IMR-90 (cell line): Measurements from ENCODE around the gene ZDHHC14. TPM values are rescaled to one million over a fixed set of nuclear protein-coding genes. Genes with fewer than 3 reads are reported as not detected.

ENCODE experiments used
- ATAC-seq: fragments of 200-7000 bp; cut with Tn5 transposase; 2 replicates; pipeline ENCODE4 v1.9.1; 2020; ENCODE audit warnings: low read depth, mild to moderate bottlenecking, moderate library complexity
- BruUV-seq: library from RNA; stranded (reverse); fragments of 400-500 nt; replicated peaks from 2 replicates; lab custom pipeline; 2021; lab: Mats Ljungman, UMichigan
- CTCF ChIA-PET: fragments of 300-600 bp; formaldehyde crosslinking; extraction: SDS; loops from one replicate; lab custom pipeline; 2021; ENCODE audit warnings: antibody characterized with exemption; lab: Yijun Ruan, JAX
- POLR2A ChIA-PET: fragments of 300-600 bp; sonication (Branson Sonifier 250); formaldehyde crosslinking; loops from one replicate; lab custom pipeline; 2022; ENCODE audit warnings: antibody characterized with exemption; ENCODE audit not compliant: unreplicated experiment; lab: Charles Lee
- DNase-seq: peaks from one replicate; pipeline ENCODE4 v3.0.0; 2013
- H2AFZ ChIP-seq: replicated peaks from 2 replicates; pipeline ENCODE3; 2013; ENCODE audit warnings: low read length, mild to moderate bottlenecking; ENCODE audit not compliant: poor library complexity
- H2AK5ac ChIP-seq: 2 replicates; pipeline ENCODE4 v1.6.1; 2013; ENCODE audit warnings: low read depth, low read length, inconsistent platforms
- H2AK9ac ChIP-seq: replicated peaks from 2 replicates; pipeline ENCODE3; 2013; ENCODE audit warnings: mild to moderate bottlenecking, low read depth, low read length, moderate library complexity; ENCODE audit not compliant: poor library complexity
- H2BK120ac ChIP-seq: 2 replicates; pipeline ENCODE4 v1.6.1; 2013; ENCODE audit warnings: low read depth, low read length, inconsistent platforms
- H2BK15ac ChIP-seq: 3 replicates; pipeline ENCODE4 v1.6.1; 2013; ENCODE audit warnings: low read depth, low read length, inconsistent platforms
- H2BK20ac ChIP-seq: 2 replicates; pipeline ENCODE4 v1.6.1; 2013; ENCODE audit warnings: low read depth, mild to moderate bottlenecking, inconsistent platforms, low read length, moderate library complexity
- H2BK5ac ChIP-seq: 2 replicates; pipeline ENCODE4 v1.6.1; 2013; ENCODE audit warnings: mild to moderate bottlenecking, low read depth, low read length, inconsistent platforms; ENCODE audit not compliant: poor library complexity, severe bottlenecking
- H3K14ac ChIP-seq: replicated peaks from 2 replicates; pipeline ENCODE4 v1.6.1; 2013; ENCODE audit warnings: low read depth, low read length, inconsistent platforms
- H3K18ac ChIP-seq: 2 replicates; pipeline ENCODE4 v1.6.1; 2013; ENCODE audit warnings: low read depth, low read length, control low read depth
- H3K23ac ChIP-seq: 2 replicates; pipeline ENCODE4 v1.6.1; 2013; ENCODE audit warnings: low read depth, low read length, inconsistent platforms
- H3K27ac ChIP-seq: 2 replicates; pipeline ENCODE4 v1.5.1; 2013; ENCODE audit warnings: mild to moderate bottlenecking, control low read depth, low read length; ENCODE audit not compliant: insufficient read depth
- H3K27me3 ChIP-seq: 2 replicates; pipeline ENCODE4 v1.6.1; 2013; ENCODE audit warnings: low read length; ENCODE audit not compliant: control insufficient read depth, insufficient read depth
- H3K36me3 ChIP-seq: 2 replicates; pipeline ENCODE4 v1.6.1; 2013; ENCODE audit warnings: low read length, mixed read lengths; ENCODE audit not compliant: control insufficient read depth, insufficient read depth
- H3K4ac ChIP-seq: 2 replicates; pipeline ENCODE4 v1.6.1; 2013; ENCODE audit warnings: low read depth, low read length, inconsistent platforms
- H3K4me1 ChIP-seq: 2 replicates; pipeline ENCODE4 v1.6.1; 2013; ENCODE audit warnings: low read length, mixed read lengths; ENCODE audit not compliant: control insufficient read depth, insufficient read depth
- H3K4me2 ChIP-seq: 2 replicates; pipeline ENCODE4 v1.6.1; 2013; ENCODE audit warnings: low read depth, mild to moderate bottlenecking, control low read depth, low read length, moderate library complexity
- H3K4me3 ChIP-seq: 2 replicates; pipeline ENCODE4 v1.5.1; 2013; ENCODE audit warnings: low read depth, mild to moderate bottlenecking, control low read depth, low read length, moderate library complexity; ENCODE audit not compliant: insufficient read depth
- H3K56ac ChIP-seq: 2 replicates; pipeline ENCODE4 v1.6.1; 2013; ENCODE audit warnings: low read length, inconsistent platforms; ENCODE audit not compliant: insufficient read depth; ENCODE audit errors: extremely low read depth
- H3K79me1 ChIP-seq, 2 experiments: 2 replicates each; pipeline ENCODE4 v1.6.1; 2013; ENCODE audit warnings: low read length in 2 of 2, inconsistent platforms in 1 of 2, low read depth in 1 of 2
- H3K9ac ChIP-seq: 2 replicates; pipeline ENCODE4 v1.6.1; 2013; ENCODE audit warnings: low read depth, low read length, control low read depth
- H3K9me1 ChIP-seq: 2 replicates; pipeline ENCODE4 v1.6.1; 2013; ENCODE audit warnings: low read length, inconsistent platforms; ENCODE audit not compliant: insufficient read depth
- H3K9me3 ChIP-seq: 2 replicates; pipeline ENCODE4 v1.6.1; 2013; ENCODE audit warnings: low read length; ENCODE audit not compliant: control insufficient read depth, insufficient read depth
- H4K20me1 ChIP-seq: 2 replicates; pipeline ENCODE4 v1.6.1; 2013; ENCODE audit warnings: low read length, inconsistent platforms; ENCODE audit not compliant: insufficient read depth
- H4K5ac ChIP-seq: 2 replicates; pipeline ENCODE4 v1.6.1; 2013; ENCODE audit warnings: mild to moderate bottlenecking, low read depth, low read length, control low read depth
- H4K8ac ChIP-seq, 2 experiments: 2 replicates each; pipeline ENCODE4 v1.6.1; 2013; ENCODE audit warnings: low read depth in 2 of 2, low read length in 2 of 2, control low read depth in 1 of 2, inconsistent platforms in 1 of 2
- H4K91ac ChIP-seq: 2 replicates; pipeline ENCODE4 v1.6.1; 2013; ENCODE audit warnings: low read depth, low read length, inconsistent platforms; ENCODE audit not compliant: insufficient read depth
- BHLHE40 ChIP-seq: fragments of 150-350 bp; IDR thresholded peaks from 2 replicates; pipeline ENCODE4 v1.6.1; 2016; ENCODE audit warnings: mild to moderate bottlenecking, low read depth, low read length
- CEBPB ChIP-seq: IDR thresholded peaks from 2 replicates; pipeline ENCODE4 v1.6.1; 2012; ENCODE audit warnings: low read depth, low read length, improper control_type of control experiment
- CHD1 ChIP-seq: IDR thresholded peaks from 2 replicates; pipeline ENCODE4 v1.6.1; 2012; ENCODE audit warnings: low read depth, low read length, improper control_type of control experiment
- CTCF ChIP-seq: conservative IDR thresholded peaks from 2 replicates; pipeline ENCODE4 v1.5.1; 2012; ENCODE audit warnings: mild to moderate bottlenecking, low read depth, low read length, improper control_type of control experiment
- FOS ChIP-seq: fragments of 150-350 bp; IDR thresholded peaks from 2 replicates; pipeline ENCODE4 v1.6.1; 2016; ENCODE audit warnings: low read depth, low read length
- MAFK ChIP-seq: IDR thresholded peaks from 2 replicates; pipeline ENCODE4 v1.6.1; 2012; ENCODE audit warnings: low read depth, low read length, improper control_type of control experiment
- MAZ ChIP-seq: IDR thresholded peaks from 2 replicates; pipeline ENCODE4 v1.6.1; 2012; ENCODE audit warnings: low read depth, mild to moderate bottlenecking, low read length, improper control_type of control experiment, moderate library complexity, borderline replicate concordance
- MXI1 ChIP-seq: IDR thresholded peaks from 2 replicates; pipeline ENCODE4 v1.6.1; 2012; ENCODE audit warnings: low read depth, mild to moderate bottlenecking, low read length, moderate library complexity, borderline replicate concordance
- NFE2L2 ChIP-seq: fragments of 150-350 bp; IDR thresholded peaks from 2 replicates; pipeline ENCODE4 v1.6.1; 2016; ENCODE audit warnings: low read depth, mild to moderate bottlenecking, low read length
- POLR2A ChIP-seq: IDR thresholded peaks from 2 replicates; pipeline ENCODE4 v1.6.1; 2012; ENCODE audit warnings: mild to moderate bottlenecking, low read depth, low read length
- RAD21 ChIP-seq: IDR thresholded peaks from 2 replicates; pipeline ENCODE4 v1.6.1; 2012; ENCODE audit warnings: low read length, improper control_type of control experiment
- RCOR1 ChIP-seq: IDR thresholded peaks from 2 replicates; pipeline ENCODE4 v1.6.1; 2012; ENCODE audit warnings: mild to moderate bottlenecking, low read length, improper control_type of control experiment; ENCODE audit not compliant: insufficient replicate concordance
- RFX5 ChIP-seq: IDR thresholded peaks from 2 replicates; pipeline ENCODE4 v1.8.0; 2012; ENCODE audit warnings: low read depth, mild to moderate bottlenecking, low read length, moderate library complexity
- SMC3 ChIP-seq: fragments of 150-350 bp; IDR thresholded peaks from 2 replicates; pipeline ENCODE4 v1.6.1; 2016; ENCODE audit warnings: low read depth, mild to moderate bottlenecking, antibody characterized with exemption, low read length, moderate library complexity
- USF2 ChIP-seq: fragments of 150-350 bp; IDR thresholded peaks from 2 replicates; pipeline ENCODE4 v1.6.1; 2017; ENCODE audit warnings: mild to moderate bottlenecking, antibody characterized with exemption, low read length, low read depth
- WGBS, 2 experiments: methylation state at CpG; one replicate each; pipeline versions ENCODE4 v1.1.5 to v1.1.7; 2013; ENCODE audit warnings: missing lambda C conversion rate in 2 of 2; ENCODE audit not compliant: insufficient read length in 1 of 2; ENCODE audit errors: extremely low coverage in 2 of 2; 5-methylcytosine and 5-hydroxymethylcytosine counted together
- dilution Hi-C: fragments of 300-500 bp; cut with HindIII; formaldehyde crosslinking; loops from one replicate; pipeline ENCODE4 v1.14.3; 2018; ENCODE audit warnings: low sequenced_read_pairs; ENCODE audit not compliant: unreplicated experiment
- in situ Hi-C: fragments of 300-500 bp; cut with MboI; formaldehyde crosslinking; loops from 3 replicates; pipeline ENCODE4 v1.14.3; 2019; ENCODE audit warnings: low sequenced_read_pairs, inconsistent platforms, mixed read lengths
- intact Hi-C: fragments of 100-400 bp; cut with micrococcal nuclease; formaldehyde crosslinking; loops from 2 replicates; pipeline ENCODE4 v1.10.0; 2022
- polyA plus RNA-seq, 3 experiments: library from polyadenylated mRNA; depleted of rRNA; stranded (reverse); fragments of >200 nt; gene quantifications; 2 replicates each; pipeline ENCODE4 v1.2.3, GENCODE V29; 2012; ENCODE audit warnings: low replicate concordance in 1 of 3
- total RNA-seq: library from RNA; depleted of rRNA; stranded (reverse); fragments of >200 nt; gene quantifications from 2 replicates; pipeline ENCODE4 v1.2.3, GENCODE V29; 2012
- TF ChIP-seq, protein P1 (sequence below): fragments of 150-350 bp; IDR thresholded peaks from 2 replicates; pipeline ENCODE4 v1.6.1; 2016; ENCODE audit warnings: low read depth, mild to moderate bottlenecking, low read length, moderate library complexity, borderline replicate concordance

The ZDHHC14 gene
- total and polyA plus RNA-seq, 2 of the 4 experiments (the other 2 are of a cell fraction) = 0.90 to 2.0 TPM

DNA sequence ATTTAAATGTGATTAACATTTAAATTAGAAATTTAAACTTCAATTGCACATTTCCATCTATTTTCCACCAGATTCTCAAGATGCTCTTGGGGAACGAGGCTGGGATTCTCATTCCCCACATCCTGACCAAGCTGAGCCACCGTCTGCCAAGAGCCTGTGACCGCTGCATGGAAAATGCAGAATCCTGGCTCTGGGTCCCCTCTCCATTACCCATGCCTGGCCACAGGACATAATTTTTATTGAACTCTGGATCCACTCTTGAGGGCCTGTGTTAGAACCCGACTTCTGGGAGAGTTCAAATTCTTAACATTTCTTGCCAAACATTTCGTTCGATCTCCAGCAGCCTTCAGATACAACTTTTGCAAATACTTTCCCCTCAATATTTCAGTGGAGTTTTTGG is 240.4 kb downstream of the ZDHHC14 start:
- H3K79me1 ChIP-seq = no peaks in the 10 kb centered on the region
- no peaks in the 10 kb centered on the region for H3K27me3 ChIP-seq
- DNase-seq (no peak), ATAC-seq (no peak)
- H2AK9ac ChIP-seq = no peak overlapping the region
- BruUV-seq = no TSS peak
- 84% methylated on average over 3 of the region's 6 CpGs; no CpG with 5 or more reads in 1 of the 2 experiments for WGBS, 2 experiments
- no peaks in the 10 kb centered on the region for H4K20me1 ChIP-seq
- H4K5ac ChIP-seq = no peak overlapping the region
- H3K9ac ChIP-seq = no peak overlapping the region
- no peak overlapping the region for H2BK15ac ChIP-seq
- no peaks in the 10 kb centered on the region for H3K4me1 ChIP-seq
- H3K27ac ChIP-seq = no peak overlapping the region
- no peaks in the 10 kb centered on the region for H3K36me3 ChIP-seq
- POLR2A ChIA-PET = no interaction called here
- dilution Hi-C loops (no loop called here), intact Hi-C loops (no loop called here), in situ Hi-C loops (no loop called here)
- H3K18ac ChIP-seq = no peak overlapping the region
- no peak overlapping the region for H4K91ac ChIP-seq
- no peak overlapping the region for H3K14ac ChIP-seq
- H2BK120ac ChIP-seq = no peak overlapping the region
- H3K4me3 ChIP-seq = no peak overlapping the region
- H4K8ac ChIP-seq = no peak overlapping the region
- H3K9me1 ChIP-seq = no peaks in the 10 kb centered on the region
- CTCF ChIA-PET = no interaction called here
- H3K23ac ChIP-seq = no peak overlapping the region
- H3K9me3 ChIP-seq = no peaks in the 10 kb centered on the region
- H2AK5ac ChIP-seq = no peak overlapping the region
- no peak overlapping the region for H2BK20ac ChIP-seq
- H3K56ac ChIP-seq = no peak overlapping the region
- TF ChIP-seq CEBPB = no peak
- TF ChIP-seq MAFK = no peak
- no peak for TF ChIP-seq CHD1
- no peak for TF ChIP-seq MAZ
- no peak for TF ChIP-seq SMC3
- no peak for TF ChIP-seq NFE2L2
- TF ChIP-seq, protein P1, sequence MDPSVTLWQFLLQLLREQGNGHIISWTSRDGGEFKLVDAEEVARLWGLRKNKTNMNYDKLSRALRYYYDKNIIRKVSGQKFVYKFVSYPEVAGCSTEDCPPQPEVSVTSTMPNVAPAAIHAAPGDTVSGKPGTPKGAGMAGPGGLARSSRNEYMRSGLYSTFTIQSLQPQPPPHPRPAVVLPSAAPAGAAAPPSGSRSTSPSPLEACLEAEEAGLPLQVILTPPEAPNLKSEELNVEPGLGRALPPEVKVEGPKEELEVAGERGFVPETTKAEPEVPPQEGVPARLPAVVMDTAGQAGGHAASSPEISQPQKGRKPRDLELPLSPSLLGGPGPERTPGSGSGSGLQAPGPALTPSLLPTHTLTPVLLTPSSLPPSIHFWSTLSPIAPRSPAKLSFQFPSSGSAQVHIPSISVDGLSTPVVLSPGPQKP = no peak
- no peak for TF ChIP-seq RFX5
- TF ChIP-seq BHLHE40 = no peak
- no peak for TF ChIP-seq CTCF
- no peak for TF ChIP-seq MXI1
- TF ChIP-seq USF2 = no peak
- no peak for TF ChIP-seq RAD21
- TF ChIP-seq POLR2A = no peak
- TF ChIP-seq RCOR1 = no peak
- no peak for TF ChIP-seq FOS
- H3K4ac ChIP-seq = no peak overlapping the region
- no peak overlapping the region for H2BK5ac ChIP-seq
- H3K4me2 ChIP-seq = no peak overlapping the region
- H2AFZ ChIP-seq = no peak overlapping the region
